CD4-positive, alpha-beta T cell (primary cell): ENCODE data around the gene FGGY. TPM values are rescaled to one million over a fixed set of nuclear protein-coding genes. Genes with fewer than 3 reads are reported as not detected.

ENCODE experiments used
- ATAC-seq: fragments of 200-7000 bp; cut with Tn5 transposase; one replicate; pipeline ENCODE4 v1.10.0; 2022; ENCODE audit warnings: mild to moderate bottlenecking; ENCODE audit not compliant: poor library complexity
- CTCF ChIA-PET: fragments of 350-600 bp; sonication (Branson Sonifier 250); formaldehyde crosslinking; loops from one replicate; lab custom pipeline; 2021; ENCODE audit warnings: antibody characterized with exemption, inconsistent platforms; lab: Charles Lee
- POLR2A ChIA-PET: fragments of 350-600 bp; sonication (Branson Sonifier 250); formaldehyde crosslinking; loops from one replicate; lab custom pipeline; 2021; ENCODE audit warnings: antibody characterized with exemption, inconsistent platforms; lab: Charles Lee
- DNase-seq, 14 experiments: peaks; one replicate each; pipeline ENCODE4 v3.0.0-alpha.2; 2013 to 2020; ENCODE audit warnings: mixed read lengths in 2 of 14
- H3K27ac ChIP-seq, 2 donors: one replicate each; pipeline versions ENCODE4 v1.5.1 to v1.7.0; 2013; ENCODE audit warnings: low read length in 2 of 2, low read depth in 1 of 2, mild to moderate bottlenecking in 1 of 2
- H3K27me3 ChIP-seq, 2 experiments: 1 replicate in 1 of 2; 2 replicates in 1 of 2; pipeline versions ENCODE4 v1.6.1 to v1.7.0; 2013; ENCODE audit warnings: low read length in 2 of 2, control low read depth in 1 of 2, mild to moderate bottlenecking in 1 of 2, moderate library complexity in 1 of 2; ENCODE audit not compliant: insufficient read depth in 2 of 2, control insufficient read depth in 1 of 2
- H3K36me3 ChIP-seq: one replicate; pipeline ENCODE4 v1.6.1; 2013; ENCODE audit warnings: low read length, control low read depth; ENCODE audit not compliant: insufficient read depth
- H3K4me1 ChIP-seq: one replicate; pipeline ENCODE4 v1.6.1; 2013; ENCODE audit warnings: low read length, control low read depth; ENCODE audit not compliant: insufficient read depth
- H3K4me3 ChIP-seq: one replicate; pipeline ENCODE4 v1.5.1; 2013; ENCODE audit warnings: mild to moderate bottlenecking, low read length, moderate library complexity
- H3K9me3 ChIP-seq, 2 experiments: 1 replicate in 1 of 2; 2 replicates in 1 of 2; pipeline versions ENCODE4 v1.6.1 to v1.7.0; 2013; ENCODE audit warnings: low read length in 2 of 2, mild to moderate bottlenecking in 2 of 2, control low read depth in 1 of 2, moderate library complexity in 1 of 2; ENCODE audit not compliant: control insufficient read depth in 1 of 2, insufficient read depth in 1 of 2
- H3K27ac Mint-ChIP-seq: one replicate; pipeline ENCODE4 v1.8.0; 2020; ENCODE audit warnings: mixed read lengths
- H3K27me3 Mint-ChIP-seq: one replicate; pipeline ENCODE4 v1.8.0; 2021; ENCODE audit warnings: mixed read lengths
- H3K36me3 Mint-ChIP-seq: one replicate; pipeline ENCODE4 v1.8.0; 2021; ENCODE audit warnings: low read depth, mixed read lengths
- H3K4me1 Mint-ChIP-seq: one replicate; pipeline ENCODE4 v1.8.0; 2021; ENCODE audit warnings: low read depth, mixed read lengths
- H3K4me3 Mint-ChIP-seq: one replicate; pipeline ENCODE4 v1.8.0; 2020; ENCODE audit warnings: mild to moderate bottlenecking, mixed read lengths
- H3K9me3 Mint-ChIP-seq: one replicate; pipeline ENCODE4 v1.8.0; 2020; ENCODE audit warnings: mixed read lengths
- intact Hi-C, 2 experiments: fragments of 100-400 bp; cut with DNase I in 1 of 2; cut with micrococcal nuclease in 1 of 2; formaldehyde crosslinking; loops; one replicate each; pipeline versions ENCODE4 v1.15.1 to v1.9.0; 2023 to 2025; cut with DNase I, micrococcal nuclease
- total RNA-seq, 174 experiments: library from RNA in 2 of 174; stranded (reverse) in 2 of 174; gene quantifications; one replicate each; pipeline ENCODE4 v1.2.3 and lab custom pipeline; 2021 to 2026
- TF ChIP-seq, protein P1 (sequence below): fragments of 200-600 bp; IDR thresholded peaks from one replicate; pipeline ENCODE4 v1.8.0; 2022; ENCODE audit warnings: antibody characterized with exemption, mild to moderate bottlenecking

The FGGY gene
- total RNA-seq, 2 experiments from 2014 or later = 9.5 to 10.0 TPM

DNA sequence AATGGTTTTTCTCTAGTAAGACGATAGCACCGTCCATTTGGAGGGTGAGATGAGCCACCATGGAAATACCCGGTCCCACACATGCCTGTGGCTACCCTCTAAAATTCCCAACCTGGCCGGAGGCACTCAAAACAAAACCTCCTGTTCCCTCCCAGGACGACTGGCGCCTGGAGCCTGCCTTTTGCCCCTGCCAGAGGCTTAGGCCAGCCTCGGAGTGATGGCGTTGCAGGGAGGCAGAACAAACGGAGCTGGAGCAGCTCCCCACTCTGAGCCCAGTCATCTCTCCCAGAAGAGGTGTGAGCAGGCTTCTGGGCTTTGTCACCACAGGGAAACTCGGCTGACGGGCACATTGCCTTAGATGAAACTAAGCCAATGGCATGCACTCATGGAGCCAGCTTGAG lies 304.1 kb downstream of the FGGY start:
- H3K9me3 Mint-ChIP-seq = no peaks in the 10 kb centered on the region
- Histone ChIP-seq H3K27ac (no peak overlapping the region), H3K4me1 (no peaks in the 10 kb centered on the region), H3K9me3 (no peaks in the 10 kb centered on the region), H3K4me3 (no peak overlapping the region), H3K27me3 (no peaks in the 10 kb centered on the region), H3K36me3 (no peaks in the 10 kb centered on the region)
- no peak overlapping the region for H3K27ac Mint-ChIP-seq
- H3K36me3 Mint-ChIP-seq = no peaks in the 10 kb centered on the region
- POLR2A ChIA-PET = interaction anchor here (0.6 kb wide), 1 partner anchor 10 kb away, joined by 3 read pairs; no protein-coding TSS in a partner anchor
- ATAC-seq (no peak), DNase-seq (no peak)
- TF ChIP-seq, protein P1, sequence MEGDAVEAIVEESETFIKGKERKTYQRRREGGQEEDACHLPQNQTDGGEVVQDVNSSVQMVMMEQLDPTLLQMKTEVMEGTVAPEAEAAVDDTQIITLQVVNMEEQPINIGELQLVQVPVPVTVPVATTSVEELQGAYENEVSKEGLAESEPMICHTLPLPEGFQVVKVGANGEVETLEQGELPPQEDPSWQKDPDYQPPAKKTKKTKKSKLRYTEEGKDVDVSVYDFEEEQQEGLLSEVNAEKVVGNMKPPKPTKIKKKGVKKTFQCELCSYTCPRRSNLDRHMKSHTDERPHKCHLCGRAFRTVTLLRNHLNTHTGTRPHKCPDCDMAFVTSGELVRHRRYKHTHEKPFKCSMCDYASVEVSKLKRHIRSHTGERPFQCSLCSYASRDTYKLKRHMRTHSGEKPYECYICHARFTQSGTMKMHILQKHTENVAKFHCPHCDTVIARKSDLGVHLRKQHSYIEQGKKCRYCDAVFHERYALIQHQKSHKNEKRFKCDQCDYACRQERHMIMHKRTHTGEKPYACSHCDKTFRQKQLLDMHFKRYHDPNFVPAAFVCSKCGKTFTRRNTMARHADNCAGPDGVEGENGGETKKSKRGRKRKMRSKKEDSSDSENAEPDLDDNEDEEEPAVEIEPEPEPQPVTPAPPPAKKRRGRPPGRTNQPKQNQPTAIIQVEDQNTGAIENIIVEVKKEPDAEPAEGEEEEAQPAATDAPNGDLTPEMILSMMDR = no peak
- CTCF ChIA-PET = no interaction called here
- no peak overlapping the region for H3K4me3 Mint-ChIP-seq
- H3K4me1 Mint-ChIP-seq = no peaks in the 10 kb centered on the region
- intact Hi-C loops = no loop called here
- H3K27me3 Mint-ChIP-seq = no peaks in the 10 kb centered on the region

DNA sequence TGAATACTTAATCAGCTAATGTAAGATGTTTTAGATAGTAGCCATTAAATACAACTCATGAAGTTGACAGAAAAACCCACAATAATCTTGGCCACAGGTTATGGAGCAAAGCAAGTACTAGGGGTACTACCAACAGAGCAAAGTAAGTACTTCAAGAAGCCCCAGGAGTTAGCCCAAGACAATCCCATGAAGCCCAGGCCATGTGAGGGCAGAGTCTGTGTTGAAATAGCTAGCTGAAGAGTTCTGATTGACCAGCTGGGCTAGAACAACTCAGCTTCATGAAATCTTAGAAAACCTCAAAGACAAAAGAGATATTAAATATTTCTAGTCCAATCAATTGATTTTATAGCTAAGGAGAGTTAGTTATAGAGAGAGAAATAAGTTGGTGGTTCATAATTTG lies 304.9 kb downstream of the FGGY start:
- DNase-seq = no peak
- no peaks in the 10 kb centered on the region for H3K36me3 Mint-ChIP-seq
- Histone ChIP-seq H3K4me3 (no peak overlapping the region), H3K27me3 (no peaks in the 10 kb centered on the region), H3K4me1 (no peaks in the 10 kb centered on the region), H3K36me3 (no peaks in the 10 kb centered on the region), H3K27ac (no peak overlapping the region), H3K9me3 (no peaks in the 10 kb centered on the region)
- no peak for ATAC-seq
- H3K9me3 Mint-ChIP-seq = no peaks in the 10 kb centered on the region
- CTCF ChIA-PET = no interaction called here
- H3K27ac Mint-ChIP-seq = no peak overlapping the region
- TF ChIP-seq, protein P1 = no peak
- intact Hi-C loops = no loop called here
- H3K27me3 Mint-ChIP-seq = no peaks in the 10 kb centered on the region
- no peaks in the 10 kb centered on the region for H3K4me1 Mint-ChIP-seq
- no peak overlapping the region for H3K4me3 Mint-ChIP-seq
- POLR2A ChIA-PET = no interaction called here

DNA sequence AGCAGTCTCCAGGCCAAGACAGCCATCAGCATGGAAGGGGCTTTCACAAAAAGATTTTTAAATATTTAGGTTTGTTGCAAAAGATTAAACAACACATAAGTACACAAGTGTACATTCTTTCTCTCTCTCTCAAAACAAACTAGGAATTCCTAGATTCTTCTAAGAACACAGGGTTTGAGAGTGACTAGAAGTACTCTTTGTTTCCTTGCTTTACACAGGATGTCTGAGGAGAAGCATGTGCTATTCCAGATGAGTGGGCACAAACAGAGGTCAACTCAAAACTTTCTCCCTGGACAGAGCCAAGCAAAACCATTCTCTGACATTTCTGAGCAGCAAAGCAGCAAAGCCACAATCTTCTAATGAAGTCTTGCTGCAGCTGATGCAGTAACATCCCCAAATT lies 307.3 kb downstream of the FGGY start:
- H3K27ac Mint-ChIP-seq = no peak overlapping the region
- Histone ChIP-seq H3K4me1 (no peaks in the 10 kb centered on the region), H3K27me3 (no peaks in the 10 kb centered on the region), H3K9me3 (no peaks in the 10 kb centered on the region), H3K36me3 (no peaks in the 10 kb centered on the region), H3K4me3 (no peak overlapping the region), H3K27ac (no peak overlapping the region)
- intact Hi-C loops = no loop called here
- H3K4me1 Mint-ChIP-seq = no peaks in the 10 kb centered on the region
- no peak overlapping the region for H3K4me3 Mint-ChIP-seq
- CTCF ChIA-PET = no interaction called here
- POLR2A ChIA-PET = no interaction called here
- DNase-seq (no peak), ATAC-seq (no peak)
- no peaks in the 10 kb centered on the region for H3K27me3 Mint-ChIP-seq
- H3K9me3 Mint-ChIP-seq = no peaks in the 10 kb centered on the region
- H3K36me3 Mint-ChIP-seq = peaks cover 11% of the 10 kb centered on the region
- TF ChIP-seq, protein P1 = no peak
